IMR-90 (cell line): Measurements from ENCODE around the gene ZNF287.

Experiments
- BHLHE40 ChIP-seq: fragments of 150-350 bp; IDR thresholded peaks from 2 replicates; pipeline ENCODE4 v1.6.1; 2016; ENCODE audit warnings: mild to moderate bottlenecking, low read depth, low read length
- CEBPB ChIP-seq: IDR thresholded peaks from 2 replicates; pipeline ENCODE4 v1.6.1; 2012; ENCODE audit warnings: low read depth, low read length, improper control_type of control experiment
- FOS ChIP-seq: fragments of 150-350 bp; IDR thresholded peaks from 2 replicates; pipeline ENCODE4 v1.6.1; 2016; ENCODE audit warnings: low read depth, low read length
- POLR2A ChIP-seq: IDR thresholded peaks from 2 replicates; pipeline ENCODE4 v1.6.1; 2012; ENCODE audit warnings: mild to moderate bottlenecking, low read depth, low read length
- RAD21 ChIP-seq: IDR thresholded peaks from 2 replicates; pipeline ENCODE4 v1.6.1; 2012; ENCODE audit warnings: low read length, improper control_type of control experiment
- TF ChIP-seq, protein P1 (sequence below): conservative IDR thresholded peaks from 2 replicates; pipeline ENCODE4 v1.5.1; 2012; ENCODE audit warnings: mild to moderate bottlenecking, low read depth, low read length, improper control_type of control experiment

DNA sequence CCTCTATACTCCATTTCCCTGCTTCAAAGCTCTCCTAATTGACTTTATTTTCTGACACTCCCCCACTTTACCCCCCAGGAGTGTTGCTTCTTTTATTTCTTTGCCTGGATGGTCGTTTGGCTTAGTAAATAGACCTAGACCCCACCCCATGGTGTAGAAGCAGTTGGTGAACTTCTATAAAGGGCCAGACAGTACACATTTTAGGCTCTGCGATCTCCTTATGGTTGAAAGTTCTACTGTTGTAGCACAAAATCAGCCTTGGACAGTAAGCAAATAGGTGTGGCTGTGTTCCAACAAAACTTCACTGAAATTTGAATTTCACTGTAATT is 31.9 kb downstream of the ZNF287 start:
- TF ChIP-seq, protein P1, sequence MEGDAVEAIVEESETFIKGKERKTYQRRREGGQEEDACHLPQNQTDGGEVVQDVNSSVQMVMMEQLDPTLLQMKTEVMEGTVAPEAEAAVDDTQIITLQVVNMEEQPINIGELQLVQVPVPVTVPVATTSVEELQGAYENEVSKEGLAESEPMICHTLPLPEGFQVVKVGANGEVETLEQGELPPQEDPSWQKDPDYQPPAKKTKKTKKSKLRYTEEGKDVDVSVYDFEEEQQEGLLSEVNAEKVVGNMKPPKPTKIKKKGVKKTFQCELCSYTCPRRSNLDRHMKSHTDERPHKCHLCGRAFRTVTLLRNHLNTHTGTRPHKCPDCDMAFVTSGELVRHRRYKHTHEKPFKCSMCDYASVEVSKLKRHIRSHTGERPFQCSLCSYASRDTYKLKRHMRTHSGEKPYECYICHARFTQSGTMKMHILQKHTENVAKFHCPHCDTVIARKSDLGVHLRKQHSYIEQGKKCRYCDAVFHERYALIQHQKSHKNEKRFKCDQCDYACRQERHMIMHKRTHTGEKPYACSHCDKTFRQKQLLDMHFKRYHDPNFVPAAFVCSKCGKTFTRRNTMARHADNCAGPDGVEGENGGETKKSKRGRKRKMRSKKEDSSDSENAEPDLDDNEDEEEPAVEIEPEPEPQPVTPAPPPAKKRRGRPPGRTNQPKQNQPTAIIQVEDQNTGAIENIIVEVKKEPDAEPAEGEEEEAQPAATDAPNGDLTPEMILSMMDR: no peak
- TF ChIP-seq BHLHE40 (no peak), POLR2A (no peak), CEBPB (no peak), RAD21 (no peak), FOS (no peak)
